Measurements from ENCODE around the gene SFXN3.

Gene SFXN3

DNA sequence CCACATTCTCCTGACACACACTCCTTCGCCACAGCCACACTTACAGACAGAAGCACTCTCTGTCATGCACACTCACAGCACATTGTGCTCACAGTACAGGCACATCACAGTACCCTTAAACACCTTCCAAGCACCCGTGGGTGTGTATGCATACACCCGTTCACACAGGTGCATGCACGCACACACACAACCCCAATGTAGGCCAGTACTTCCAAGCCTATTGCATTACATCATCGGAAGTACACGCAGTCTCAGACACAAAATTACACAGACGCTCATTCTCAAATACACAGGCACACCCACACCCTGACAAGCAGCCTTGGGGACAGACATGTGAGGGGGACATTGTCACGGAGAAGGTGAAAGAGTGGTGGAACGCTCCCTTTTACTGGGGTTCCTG, 41.9 kb downstream of the SFXN3 start:
- no peak for DNase-seq (ENCODE audit: low read depth)

DNA sequence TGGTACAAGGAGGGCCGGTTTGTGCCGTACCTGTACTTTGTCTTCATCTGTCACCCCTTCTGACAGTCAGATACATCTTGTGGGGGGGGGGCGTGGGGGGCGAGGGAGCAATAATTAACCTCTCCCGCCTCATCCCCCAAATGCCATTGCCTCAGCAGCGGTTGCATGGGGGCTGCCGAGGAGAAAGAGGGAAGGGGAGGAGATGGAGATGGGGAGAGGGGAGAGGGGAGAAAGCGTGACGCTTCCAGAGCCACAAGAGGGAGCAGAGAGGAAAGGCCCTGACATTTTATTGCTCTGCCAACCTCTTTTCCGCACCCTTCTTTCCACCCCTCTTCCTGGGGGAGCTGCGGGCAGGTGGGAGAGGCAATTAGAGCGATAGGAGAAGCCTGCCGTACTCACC, 42.6 kb downstream of the SFXN3 start:
- DNase-seq (ENCODE audit: low read depth), result no peak

DNA sequence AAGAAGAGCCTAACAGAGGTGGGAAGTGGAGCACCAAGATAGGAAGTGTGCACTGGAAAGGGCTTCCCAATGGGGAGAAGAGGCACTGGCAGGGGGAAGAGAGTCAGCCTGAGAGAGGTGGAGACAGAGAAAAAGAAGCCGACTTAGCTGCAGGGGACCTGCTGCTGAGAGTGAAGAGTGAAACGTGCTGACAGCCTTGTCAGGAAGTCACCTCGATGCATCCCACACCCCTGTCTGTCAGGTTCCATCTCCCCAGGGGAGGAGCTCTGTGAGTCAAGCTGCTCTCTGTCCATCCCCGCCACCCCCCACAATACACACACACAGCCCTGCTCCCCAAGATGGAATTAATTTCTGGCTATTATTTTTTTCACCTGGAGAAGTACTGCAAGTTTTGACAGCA, 44.7 kb downstream of the SFXN3 start:
- DNase-seq (ENCODE audit: low read depth), result no peak

DNA sequence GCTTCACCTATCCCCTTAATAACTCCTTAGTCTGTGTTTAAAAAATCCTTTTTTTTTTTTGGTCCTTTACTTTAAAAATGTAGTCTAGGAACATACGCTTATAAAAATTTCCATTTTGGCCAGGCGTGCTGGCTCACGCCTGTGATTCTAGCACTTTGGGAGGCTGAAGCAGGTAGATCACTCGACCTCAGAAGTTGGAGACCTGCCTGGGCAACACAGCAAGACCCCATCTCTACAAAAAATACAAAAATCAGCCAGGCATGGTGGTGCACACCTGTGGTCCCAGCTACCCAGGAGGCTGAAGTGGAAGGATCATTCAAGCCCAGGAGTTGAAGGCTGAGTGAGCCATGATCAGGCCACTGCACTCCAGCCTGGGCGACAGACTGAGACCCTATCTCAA, 45.6 kb downstream of the SFXN3 start:
- no peak for DNase-seq (ENCODE audit: low read depth)

DNA sequence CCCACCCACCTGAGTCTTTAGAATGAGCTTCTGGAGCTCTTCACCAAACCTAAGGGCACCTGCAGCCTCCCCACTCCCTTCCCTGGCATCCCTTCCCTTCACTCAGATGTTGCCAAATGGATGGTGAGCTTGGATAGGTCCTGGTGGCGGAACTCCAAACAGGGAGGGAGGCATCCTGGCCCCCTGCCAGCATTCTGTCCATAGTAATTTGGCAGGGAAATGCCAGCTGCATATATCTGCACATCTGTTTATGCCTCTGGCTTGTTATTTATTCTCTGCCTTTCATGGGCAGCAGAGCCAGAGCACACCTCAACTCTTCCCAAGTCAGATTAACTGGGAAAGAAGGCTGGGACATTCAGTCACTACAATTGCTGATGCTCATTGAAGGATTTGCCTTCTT, 48.8 kb downstream of the SFXN3 start:
- no peak for DNase-seq (ENCODE audit: low read depth)

DNA sequence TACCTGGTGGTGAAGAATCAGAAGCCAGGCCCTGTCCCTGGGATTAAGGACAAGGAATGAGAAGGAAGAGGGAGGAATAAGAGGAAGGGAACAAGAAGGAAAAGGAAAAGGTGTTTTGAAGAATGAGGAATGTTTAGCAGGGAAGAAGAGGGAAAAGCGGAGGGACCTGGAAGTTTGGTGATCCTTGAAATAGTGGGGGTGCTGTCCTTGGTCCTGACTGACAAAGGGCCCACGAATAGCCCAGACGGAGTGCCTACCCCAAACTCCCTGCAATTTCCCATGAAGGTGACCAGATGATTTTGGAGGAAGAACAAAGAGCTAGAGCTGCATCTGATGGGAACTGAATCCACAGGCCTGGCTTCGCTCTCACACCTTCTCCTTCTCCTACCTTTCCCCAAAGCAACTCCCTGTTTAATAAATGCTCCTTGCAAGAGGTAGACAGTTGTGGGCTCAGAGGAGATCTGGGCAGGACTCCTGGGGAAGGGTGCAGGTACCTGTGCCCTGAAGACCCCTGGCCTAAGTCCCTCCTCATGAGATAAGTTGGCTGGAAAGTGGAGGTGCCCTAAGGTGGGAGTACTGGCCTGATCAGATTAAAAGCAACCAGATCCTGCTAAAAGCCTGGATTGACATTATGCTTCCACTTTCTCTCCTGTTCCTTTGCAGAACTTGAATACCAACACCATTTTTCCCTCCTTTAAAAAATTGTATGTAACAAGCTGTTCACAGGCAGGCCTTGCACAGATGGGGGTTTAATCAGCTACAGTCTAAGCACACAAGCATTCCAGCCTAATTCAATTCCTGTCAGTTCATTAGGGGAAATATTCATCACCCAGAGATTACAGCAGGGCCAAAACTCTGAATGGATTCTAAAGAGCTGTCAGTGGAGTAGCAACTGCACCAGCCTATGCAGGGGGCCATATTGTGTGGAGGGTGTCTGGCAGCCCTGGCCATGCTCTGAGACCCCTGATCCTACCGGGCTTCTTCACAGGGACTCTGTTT, 50.2 kb downstream of the SFXN3 start:
- no peak for DNase-seq (ENCODE audit: low read depth)

DNA sequence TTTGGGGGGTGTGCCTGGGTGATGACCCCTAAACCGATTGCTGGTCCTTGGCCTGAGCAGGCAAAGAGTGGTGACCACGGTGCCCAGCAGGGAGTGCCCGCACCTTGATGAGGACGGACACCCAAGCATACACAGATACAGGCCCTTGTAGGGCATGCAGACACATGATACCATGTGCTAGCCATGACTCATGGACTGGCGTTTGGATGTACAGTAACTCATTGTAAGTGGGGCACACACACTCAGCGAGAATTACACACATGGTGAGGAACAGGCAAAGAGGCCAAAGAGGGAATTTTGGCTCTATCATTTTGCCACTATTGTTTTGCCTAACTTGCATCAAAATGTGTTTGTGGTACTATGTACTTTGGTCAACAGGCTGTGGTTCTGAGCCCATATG, 54.8 kb downstream of the SFXN3 start:
- no peak for DNase-seq (ENCODE audit: low read depth)

DNA sequence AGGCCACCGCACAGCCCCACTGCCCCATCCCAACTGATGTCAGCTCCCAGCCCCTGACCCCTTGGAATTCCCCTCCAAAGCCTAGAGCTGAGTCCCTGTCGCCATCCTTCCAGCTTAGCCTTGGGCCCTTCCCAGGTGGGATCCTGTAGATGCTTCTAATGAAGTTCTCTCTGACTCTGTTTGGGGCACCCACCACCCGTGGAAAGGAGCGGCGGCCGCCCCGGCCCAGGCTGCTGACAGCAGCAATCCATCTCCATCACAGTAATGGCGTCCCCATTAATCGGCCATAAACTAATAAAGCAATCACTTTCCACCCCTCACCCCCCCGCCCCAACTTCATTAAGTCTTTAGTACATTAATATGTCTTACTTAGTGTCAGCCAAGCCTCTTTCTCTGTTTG, 56.3 kb downstream of the SFXN3 start:
- no peak for DNase-seq (ENCODE audit: low read depth)

DNA sequence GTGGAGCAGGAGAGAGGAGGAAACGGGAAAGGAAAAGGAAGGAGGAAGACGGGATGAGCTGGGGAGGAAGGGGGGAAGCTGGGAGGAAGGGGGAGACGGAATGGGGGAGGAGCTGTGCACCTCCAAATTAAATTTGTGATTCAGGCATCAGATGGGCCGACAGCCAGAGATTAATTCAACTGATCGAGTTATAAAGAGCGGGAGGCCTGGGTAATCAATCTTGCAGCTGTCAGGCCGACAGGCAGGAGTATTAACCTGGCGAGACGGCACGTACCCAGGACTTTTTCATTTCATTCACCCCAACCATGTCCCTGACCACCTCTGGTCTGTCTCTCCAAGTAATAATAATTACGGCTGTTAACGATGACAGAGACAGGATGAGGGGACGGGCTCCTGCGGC, 56.9 kb downstream of the SFXN3 start:
- no peak for DNase-seq (ENCODE audit: low read depth)

DNA sequence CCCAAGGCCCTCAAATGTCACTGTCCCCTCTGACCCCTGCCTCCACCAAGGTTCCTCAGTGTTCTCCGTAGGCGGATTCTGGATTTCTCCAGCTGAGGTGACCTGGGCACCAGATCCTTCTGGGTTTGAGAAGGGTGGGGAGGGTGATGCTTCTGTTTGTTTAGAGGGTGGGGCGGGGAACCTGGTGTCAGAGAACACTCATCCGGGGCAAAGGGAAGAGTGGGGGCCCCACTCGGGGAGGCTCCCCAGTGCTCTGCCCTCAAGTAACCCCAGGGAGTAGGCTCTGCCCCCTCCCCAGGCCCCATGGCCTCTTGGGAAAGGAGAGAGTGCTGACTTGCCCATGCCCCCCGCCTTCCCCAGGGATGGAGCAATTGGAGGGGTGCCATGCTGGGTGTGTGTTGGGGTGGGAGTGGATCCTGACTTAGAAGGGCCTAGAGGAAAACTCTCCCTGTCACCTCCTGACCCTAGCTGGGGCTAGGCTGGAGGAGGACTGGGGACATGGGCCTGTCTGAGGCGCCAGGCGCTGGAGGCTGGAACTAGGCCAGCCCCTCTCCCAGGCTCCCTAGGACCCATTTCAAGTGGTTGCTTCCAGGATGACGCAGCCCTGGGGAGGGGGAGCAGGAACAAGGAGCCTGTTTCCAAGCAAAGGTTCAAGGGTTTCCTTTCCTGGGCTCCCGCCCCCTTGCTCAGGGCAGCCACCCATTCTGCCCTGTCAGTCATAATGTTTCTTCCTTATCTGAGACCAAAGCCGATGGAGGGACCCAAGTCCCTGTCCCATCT, 58.7 kb downstream of the SFXN3 start:
- no peak for DNase-seq (ENCODE audit: low read depth)

DNA sequence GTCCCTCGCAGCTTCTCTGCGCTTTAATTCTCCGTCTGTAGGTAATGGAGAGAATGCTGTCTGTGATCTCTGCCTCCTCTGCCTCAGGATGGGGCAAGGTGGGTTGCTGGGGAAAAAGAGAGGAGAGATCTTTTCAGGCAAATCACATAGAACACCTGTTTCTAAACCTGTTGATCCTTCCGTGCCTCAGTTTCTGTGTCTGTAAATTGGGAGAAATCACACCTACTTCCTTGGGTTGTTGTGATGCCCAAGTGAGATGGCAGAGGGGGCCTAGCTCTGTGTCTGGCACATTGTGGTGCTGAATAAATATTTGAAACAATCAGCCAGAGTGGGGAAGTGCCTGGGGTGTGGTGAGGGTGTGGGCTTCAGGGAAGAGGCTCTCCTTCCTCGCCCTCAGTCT, 59.6 kb downstream of the SFXN3 start:
- no peak for DNase-seq (ENCODE audit: low read depth)

All from T follicular helper cell (primary cell).